DOHH2 (cell line): ENCODE results near the gene DOCK10.

Source experiments
- H3F3A ChIP-seq: fragments of 200-600 bp; sonication (generic), shearing (Covaris generic); 2 replicates; pipeline ENCODE4 v1.6.0; 2016; ENCODE audit warnings: antibody characterized with exemption, mild to moderate bottlenecking; ENCODE audit not compliant: control insufficient read depth, insufficient read depth
- H3K27ac ChIP-seq: fragments of 200-600 bp; sonication (generic); 2 replicates; pipeline ENCODE4 v1.5.1; 2014; ENCODE audit warnings: low read depth, mild to moderate bottlenecking, low read length, moderate library complexity
- H3K27me3 ChIP-seq: fragments of 200-600 bp; sonication (generic); 2 replicates; pipeline ENCODE4 v1.6.1; 2014; ENCODE audit warnings: mild to moderate bottlenecking, low read length, mixed read lengths; ENCODE audit not compliant: control insufficient read depth
- H3K36me3 ChIP-seq: fragments of 200-600 bp; sonication (generic); 2 replicates; pipeline ENCODE4 v1.6.1; 2014; ENCODE audit warnings: mild to moderate bottlenecking, low read length, moderate library complexity, mixed read lengths; ENCODE audit not compliant: control insufficient read depth
- H3K4me1 ChIP-seq: fragments of 200-600 bp; sonication (generic); 2 replicates; pipeline ENCODE4 v1.6.1; 2014; ENCODE audit warnings: mild to moderate bottlenecking, low read length, mixed read lengths; ENCODE audit not compliant: control insufficient read depth
- H3K4me2 ChIP-seq: fragments of 200-600 bp; sonication (generic); 2 replicates; pipeline ENCODE4 v1.6.0; 2014; ENCODE audit warnings: mild to moderate bottlenecking, low read length, moderate library complexity
- H3K4me3 ChIP-seq: fragments of 200-600 bp; sonication (generic); 2 replicates; pipeline ENCODE4 v1.5.1; 2014; ENCODE audit warnings: mild to moderate bottlenecking, low read length, mixed read lengths
- H3K79me2 ChIP-seq: fragments of 200-600 bp; sonication (generic); 2 replicates; pipeline ENCODE4 v1.6.1; 2014; ENCODE audit warnings: mild to moderate bottlenecking, low read length, mixed read lengths; ENCODE audit not compliant: control insufficient read depth
- H3K9me2 ChIP-seq: fragments of 200-600 bp; sonication (generic); replicated peaks from 2 replicates; pipeline ENCODE4 v1.6.1; 2014; ENCODE audit warnings: mild to moderate bottlenecking, low read length, mixed read lengths; ENCODE audit not compliant: control insufficient read depth
- H3K9me3 ChIP-seq: fragments of 200-600 bp; sonication (generic); 2 replicates; pipeline ENCODE4 v1.6.1; 2014; ENCODE audit warnings: antibody characterized with exemption, low read length, mixed read lengths; ENCODE audit not compliant: control insufficient read depth, insufficient read depth
- H4K20me1 ChIP-seq: fragments of 200-600 bp; sonication (generic); 2 replicates; pipeline ENCODE4 v1.6.0; 2014; ENCODE audit warnings: low read depth, mild to moderate bottlenecking, antibody characterized with exemption, low read length, moderate library complexity; ENCODE audit not compliant: control insufficient read depth, insufficient read depth
- EZH2phosphoT487 ChIP-seq: fragments of 200-600 bp; sonication (generic); IDR thresholded peaks from 2 replicates; pipeline ENCODE4 v1.6.1; 2017; ENCODE audit warnings: borderline replicate concordance, mild to moderate bottlenecking, antibody characterized with exemption, low read length, moderate library complexity, mixed read lengths
- TF ChIP-seq, protein P1 (sequence below): fragments of 200-600 bp; sonication (generic); IDR thresholded peaks from one replicate; pipeline ENCODE4 v1.5.1; 2014; ENCODE audit warnings: antibody characterized with exemption, mild to moderate bottlenecking, low read depth, low read length; ENCODE audit not compliant: poor library complexity, severe bottlenecking

DOCK10 gene

DNA sequence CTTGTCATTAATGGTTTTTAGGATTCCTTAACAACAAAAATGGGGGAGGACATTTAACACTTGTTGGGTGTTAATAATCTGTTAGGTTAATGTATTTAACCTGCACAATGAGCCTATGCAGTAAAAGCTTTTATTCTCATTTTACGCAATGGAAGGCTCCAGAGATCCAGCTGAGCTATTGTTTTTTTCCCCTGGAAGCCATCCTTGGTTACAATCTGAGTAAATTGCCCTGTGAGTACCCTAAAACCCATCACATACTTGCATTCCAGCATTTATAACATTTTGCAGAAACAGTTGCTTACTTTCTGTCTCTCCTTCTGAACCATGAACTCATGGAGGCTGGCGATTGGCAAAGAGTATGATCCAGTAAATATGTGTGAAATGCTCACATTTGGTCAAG, 30.2 kb upstream of the DOCK10 start:
- Histone ChIP-seq H4K20me1 (no peaks in the 10 kb centered on the region), H3K4me1 (no peaks in the 10 kb centered on the region), H3K4me2 (no peak overlapping the region)

DNA sequence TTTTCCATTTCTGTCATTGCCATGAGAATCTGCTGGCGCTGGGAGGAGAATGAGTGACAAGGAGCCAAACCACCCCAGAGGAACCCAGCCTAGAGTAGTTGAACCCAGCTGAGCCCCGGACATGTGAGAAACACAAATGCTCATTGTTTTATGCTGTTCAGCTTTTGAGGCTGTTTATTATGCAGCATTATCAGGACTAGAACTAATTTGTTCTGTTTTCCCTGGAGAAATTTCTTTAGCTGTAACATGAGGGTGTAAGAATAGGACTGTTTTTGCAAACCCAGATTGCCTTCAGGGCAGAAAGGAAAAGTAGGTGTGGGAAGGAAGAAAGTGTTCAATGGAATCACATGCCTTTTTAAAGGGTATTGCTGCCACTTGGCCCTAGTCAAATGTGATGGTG, 28.5 kb upstream of the DOCK10 start:
- H3K9me3 ChIP-seq = no peaks in the 10 kb centered on the region; the same call in 1 of the 2 replicates
- H3K4me2 ChIP-seq = no peak overlapping the region

More for the DNA sequence above, 30.2 kb upstream of the DOCK10 start:
- H3F3A ChIP-seq = no peaks in the 10 kb centered on the region
- H3K27ac ChIP-seq = no peak overlapping the region
- H3K9me2 ChIP-seq = no peaks in the 10 kb centered on the region
- H3K27me3 ChIP-seq = no peaks in the 10 kb centered on the region; the same call in 1 of the 2 replicates
- no peak overlapping the region for H3K4me3 ChIP-seq
- no peaks in the 10 kb centered on the region for H3K79me2 ChIP-seq
- H3K9me3 ChIP-seq = no peaks in the 10 kb centered on the region; the same call in 1 of the 2 replicates
- TF ChIP-seq, protein P1, sequence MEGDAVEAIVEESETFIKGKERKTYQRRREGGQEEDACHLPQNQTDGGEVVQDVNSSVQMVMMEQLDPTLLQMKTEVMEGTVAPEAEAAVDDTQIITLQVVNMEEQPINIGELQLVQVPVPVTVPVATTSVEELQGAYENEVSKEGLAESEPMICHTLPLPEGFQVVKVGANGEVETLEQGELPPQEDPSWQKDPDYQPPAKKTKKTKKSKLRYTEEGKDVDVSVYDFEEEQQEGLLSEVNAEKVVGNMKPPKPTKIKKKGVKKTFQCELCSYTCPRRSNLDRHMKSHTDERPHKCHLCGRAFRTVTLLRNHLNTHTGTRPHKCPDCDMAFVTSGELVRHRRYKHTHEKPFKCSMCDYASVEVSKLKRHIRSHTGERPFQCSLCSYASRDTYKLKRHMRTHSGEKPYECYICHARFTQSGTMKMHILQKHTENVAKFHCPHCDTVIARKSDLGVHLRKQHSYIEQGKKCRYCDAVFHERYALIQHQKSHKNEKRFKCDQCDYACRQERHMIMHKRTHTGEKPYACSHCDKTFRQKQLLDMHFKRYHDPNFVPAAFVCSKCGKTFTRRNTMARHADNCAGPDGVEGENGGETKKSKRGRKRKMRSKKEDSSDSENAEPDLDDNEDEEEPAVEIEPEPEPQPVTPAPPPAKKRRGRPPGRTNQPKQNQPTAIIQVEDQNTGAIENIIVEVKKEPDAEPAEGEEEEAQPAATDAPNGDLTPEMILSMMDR = no peak
- TF ChIP-seq EZH2phosphoT487 = no peak
- H3K36me3 ChIP-seq = no peaks in the 10 kb centered on the region

DNA sequence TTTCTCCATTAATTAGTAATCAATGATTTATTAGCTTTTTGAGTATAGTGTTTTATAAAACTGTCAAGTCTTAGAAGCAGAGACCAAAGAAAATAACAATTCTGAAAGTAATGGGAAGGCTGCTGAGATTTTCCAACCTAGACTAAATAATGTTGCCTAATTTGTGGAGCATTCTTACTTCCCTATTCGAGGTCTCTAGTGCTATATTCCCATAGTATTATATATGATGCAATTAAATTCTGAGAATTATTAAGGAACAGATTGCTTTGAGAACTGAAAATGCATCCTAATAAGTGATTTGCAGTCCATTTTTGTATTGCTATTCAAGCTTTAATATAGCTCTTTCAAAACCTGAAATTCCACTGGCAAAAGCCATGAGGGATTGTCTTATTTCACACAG, 27.7 kb upstream of the DOCK10 start:
- Histone ChIP-seq H3F3A (no peaks in the 10 kb centered on the region), H3K4me3 (no peak overlapping the region), H4K20me1 (no peaks in the 10 kb centered on the region), H3K36me3 (no peaks in the 10 kb centered on the region), H3K27ac (no peak overlapping the region), H3K4me2 (no peak overlapping the region), H3K79me2 (no peaks in the 10 kb centered on the region), H3K27me3 (no peaks in the 10 kb centered on the region; the same call in 1 of the 2 replicates), H3K4me1 (no peaks in the 10 kb centered on the region), H3K9me3 (no peaks in the 10 kb centered on the region; the same call in 1 of the 2 replicates), H3K9me2 (no peaks in the 10 kb centered on the region)
- TF ChIP-seq, protein P1 = no peak
- no peak for TF ChIP-seq EZH2phosphoT487

More for the DNA sequence above, 28.5 kb upstream of the DOCK10 start:
- TF ChIP-seq, protein P1 = no peak
- no peak for TF ChIP-seq EZH2phosphoT487
- Histone ChIP-seq H3F3A (no peaks in the 10 kb centered on the region), H3K4me1 (no peaks in the 10 kb centered on the region), H3K27ac (no peak overlapping the region), H3K36me3 (no peaks in the 10 kb centered on the region), H3K79me2 (no peaks in the 10 kb centered on the region), H3K4me3 (no peak overlapping the region), H3K27me3 (no peaks in the 10 kb centered on the region; the same call in 1 of the 2 replicates), H4K20me1 (no peaks in the 10 kb centered on the region), H3K9me2 (no peaks in the 10 kb centered on the region)
